GM13977 (cell line): ENCODE measurements around the gene HNRNPA2B1.

ENCODE experiments used
- DNase-seq: peaks from one replicate; pipeline ENCODE4 v3.0.0; 2012; ENCODE audit warnings: low spot score
- in situ Hi-C: fragments of 300-500 bp; cut with MboI; formaldehyde crosslinking; loops from one replicate; pipeline ENCODE4 v1.12.0; 2022; ENCODE audit warnings: low sequenced_read_pairs, low pct_unique_long_range_greater_than_20kb, mixed read lengths, inconsistent platforms; ENCODE audit not compliant: unreplicated experiment
- TF ChIP-seq, protein P1 (sequence below): IDR thresholded peaks from 2 replicates; pipeline ENCODE4 v1.5.1; 2012; ENCODE audit warnings: mild to moderate bottlenecking, control low read depth; ENCODE audit not compliant: insufficient read depth; ENCODE audit errors: extremely low read depth, missing control alignments

HNRNPA2B1 gene

DNA sequence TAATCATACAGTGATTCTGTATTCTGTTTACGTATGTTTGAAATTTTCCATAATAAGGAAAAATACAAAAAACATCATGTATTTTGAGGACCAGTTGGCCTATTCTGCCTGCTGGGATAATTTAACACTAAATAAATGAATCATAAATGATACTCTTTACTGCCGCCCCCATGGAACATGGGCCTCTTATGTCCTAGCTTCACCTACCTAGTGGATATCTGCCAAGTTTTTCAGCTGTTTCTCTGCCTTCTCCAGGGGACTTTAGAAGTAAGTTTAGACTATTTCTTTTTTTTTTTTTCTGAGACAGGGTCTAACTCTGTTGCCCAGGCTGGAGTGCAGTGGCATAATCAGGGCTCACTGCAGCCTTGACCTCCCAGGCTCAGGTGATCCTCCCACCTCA, 38.1 kb downstream of the HNRNPA2B1 start:
- TF ChIP-seq, protein P1, sequence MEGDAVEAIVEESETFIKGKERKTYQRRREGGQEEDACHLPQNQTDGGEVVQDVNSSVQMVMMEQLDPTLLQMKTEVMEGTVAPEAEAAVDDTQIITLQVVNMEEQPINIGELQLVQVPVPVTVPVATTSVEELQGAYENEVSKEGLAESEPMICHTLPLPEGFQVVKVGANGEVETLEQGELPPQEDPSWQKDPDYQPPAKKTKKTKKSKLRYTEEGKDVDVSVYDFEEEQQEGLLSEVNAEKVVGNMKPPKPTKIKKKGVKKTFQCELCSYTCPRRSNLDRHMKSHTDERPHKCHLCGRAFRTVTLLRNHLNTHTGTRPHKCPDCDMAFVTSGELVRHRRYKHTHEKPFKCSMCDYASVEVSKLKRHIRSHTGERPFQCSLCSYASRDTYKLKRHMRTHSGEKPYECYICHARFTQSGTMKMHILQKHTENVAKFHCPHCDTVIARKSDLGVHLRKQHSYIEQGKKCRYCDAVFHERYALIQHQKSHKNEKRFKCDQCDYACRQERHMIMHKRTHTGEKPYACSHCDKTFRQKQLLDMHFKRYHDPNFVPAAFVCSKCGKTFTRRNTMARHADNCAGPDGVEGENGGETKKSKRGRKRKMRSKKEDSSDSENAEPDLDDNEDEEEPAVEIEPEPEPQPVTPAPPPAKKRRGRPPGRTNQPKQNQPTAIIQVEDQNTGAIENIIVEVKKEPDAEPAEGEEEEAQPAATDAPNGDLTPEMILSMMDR, result no peak
- in situ Hi-C loops, result no loop called here
- no peak for DNase-seq

DNA sequence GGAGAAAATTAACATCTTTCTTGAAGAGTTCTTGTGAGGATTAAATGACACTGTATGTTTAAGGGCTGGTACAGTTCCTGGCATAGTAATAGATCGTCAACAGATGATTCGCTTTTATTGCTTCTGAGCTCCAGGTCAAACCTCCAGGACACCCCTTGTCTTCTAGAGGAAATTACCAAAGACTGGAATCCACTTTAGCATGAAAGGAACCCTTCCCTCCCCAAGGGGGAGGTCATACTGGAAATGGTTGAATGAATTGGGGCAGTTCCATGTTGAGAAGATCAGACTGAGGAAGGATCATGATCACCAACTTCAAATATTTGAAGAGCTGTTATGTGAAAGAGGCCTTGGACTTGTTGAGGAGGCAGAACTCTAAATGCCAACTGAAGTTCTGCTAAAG, 39.6 kb downstream of the HNRNPA2B1 start:
- DNase-seq, result no peak
- in situ Hi-C loops, result no loop called here
- TF ChIP-seq, protein P1, result no peak

DNA sequence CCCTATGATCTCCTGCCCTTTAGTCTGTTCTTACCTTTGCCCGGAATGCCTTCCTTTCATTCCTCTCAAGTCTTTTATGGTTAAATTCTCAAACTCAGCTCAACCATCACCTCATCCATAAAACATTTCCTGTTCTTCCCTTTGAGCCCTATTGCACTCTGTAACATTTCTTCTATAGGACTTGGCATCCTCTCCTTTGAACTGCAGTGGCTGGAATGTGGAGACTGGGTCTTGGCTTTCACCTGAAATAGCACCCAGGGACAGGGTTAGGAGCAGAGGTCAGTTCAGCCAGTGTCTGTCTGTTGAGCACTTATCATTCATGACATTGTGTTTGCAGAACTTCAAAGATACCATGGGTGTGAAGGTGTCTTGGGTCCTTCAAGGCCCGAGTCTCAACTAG, 41.3 kb downstream of the HNRNPA2B1 start:
- in situ Hi-C loops, result no loop called here
- TF ChIP-seq, protein P1, result no peak
- no peak for DNase-seq

DNA sequence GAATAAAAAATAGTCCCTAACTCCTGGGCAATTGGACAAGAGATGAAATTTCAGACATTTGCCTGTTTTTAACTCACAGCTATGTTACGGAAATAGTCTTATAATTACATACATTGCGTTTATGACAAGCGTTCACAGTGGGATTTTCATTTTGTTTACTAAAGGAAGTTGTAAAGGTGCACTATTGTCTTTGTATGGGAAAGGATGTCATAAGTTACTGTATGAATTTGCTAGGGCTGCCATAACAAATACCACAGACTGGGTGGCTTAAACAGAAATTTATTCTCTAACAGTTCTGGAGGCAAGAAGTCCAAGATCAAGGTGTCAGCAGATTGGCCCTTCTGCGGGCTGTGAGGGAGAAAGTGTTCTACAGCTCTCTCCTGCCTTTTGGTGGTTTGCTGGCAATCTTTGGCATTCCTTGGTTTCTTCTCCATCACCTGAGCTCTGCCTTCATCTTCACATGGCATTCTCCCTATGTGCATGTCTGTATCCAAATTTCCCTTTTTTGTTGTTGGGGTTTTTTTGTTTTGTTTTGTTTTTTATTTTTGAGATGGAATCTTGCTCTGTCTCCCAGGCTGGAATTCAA, 42.9 kb downstream of the HNRNPA2B1 start:
- DNase-seq, result no peak
- TF ChIP-seq, protein P1, result no peak
- in situ Hi-C loops, result no loop called here

DNA sequence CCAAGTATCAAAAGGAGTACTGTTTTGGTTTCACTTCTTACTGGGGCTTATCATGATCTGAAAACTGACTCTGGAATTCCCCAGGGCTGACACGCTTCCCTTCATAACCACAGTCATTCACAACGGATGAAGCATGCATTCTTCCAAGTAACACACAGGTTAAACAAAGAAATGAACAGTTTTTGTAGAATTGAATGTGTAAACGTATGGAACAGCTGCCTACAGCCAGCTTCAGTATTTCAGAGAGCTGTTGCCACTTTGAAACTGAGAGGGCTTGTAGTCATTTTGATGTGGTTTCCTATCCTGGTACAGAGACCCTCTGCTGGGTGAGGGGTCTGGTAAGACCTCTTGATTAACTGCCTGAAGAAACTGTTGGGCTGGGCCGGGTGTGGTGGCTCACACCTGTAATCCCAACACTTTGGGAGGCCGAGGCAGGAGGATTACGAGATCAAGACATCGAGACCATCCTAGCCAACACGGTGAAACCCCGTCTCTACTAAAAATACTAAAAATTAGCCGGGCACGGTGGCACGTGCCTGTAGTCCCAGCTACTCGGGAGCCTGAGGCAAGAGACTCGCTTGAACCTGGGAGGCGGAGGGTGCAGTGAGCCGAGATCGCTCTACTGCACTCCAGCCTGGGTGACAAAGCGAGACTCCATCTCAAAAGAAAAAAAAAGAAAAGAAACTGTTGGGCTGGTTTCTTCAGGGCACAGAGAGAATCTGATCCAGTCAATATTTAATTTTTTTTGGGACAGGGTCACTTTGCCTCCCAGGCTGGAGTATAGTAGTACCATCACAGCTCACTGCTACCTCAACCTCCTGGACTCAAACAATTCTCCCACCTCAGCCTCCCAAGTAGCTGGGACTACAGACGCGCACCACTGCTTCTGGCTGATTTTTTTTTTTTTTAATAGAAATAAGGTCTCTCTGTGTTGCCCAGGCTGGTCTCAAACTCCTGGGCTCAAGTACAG, 43.8 kb downstream of the HNRNPA2B1 start:
- in situ Hi-C loops, result no loop called here
- TF ChIP-seq, protein P1, result no peak
- peak; percentile 47 for DNase-seq

DNA sequence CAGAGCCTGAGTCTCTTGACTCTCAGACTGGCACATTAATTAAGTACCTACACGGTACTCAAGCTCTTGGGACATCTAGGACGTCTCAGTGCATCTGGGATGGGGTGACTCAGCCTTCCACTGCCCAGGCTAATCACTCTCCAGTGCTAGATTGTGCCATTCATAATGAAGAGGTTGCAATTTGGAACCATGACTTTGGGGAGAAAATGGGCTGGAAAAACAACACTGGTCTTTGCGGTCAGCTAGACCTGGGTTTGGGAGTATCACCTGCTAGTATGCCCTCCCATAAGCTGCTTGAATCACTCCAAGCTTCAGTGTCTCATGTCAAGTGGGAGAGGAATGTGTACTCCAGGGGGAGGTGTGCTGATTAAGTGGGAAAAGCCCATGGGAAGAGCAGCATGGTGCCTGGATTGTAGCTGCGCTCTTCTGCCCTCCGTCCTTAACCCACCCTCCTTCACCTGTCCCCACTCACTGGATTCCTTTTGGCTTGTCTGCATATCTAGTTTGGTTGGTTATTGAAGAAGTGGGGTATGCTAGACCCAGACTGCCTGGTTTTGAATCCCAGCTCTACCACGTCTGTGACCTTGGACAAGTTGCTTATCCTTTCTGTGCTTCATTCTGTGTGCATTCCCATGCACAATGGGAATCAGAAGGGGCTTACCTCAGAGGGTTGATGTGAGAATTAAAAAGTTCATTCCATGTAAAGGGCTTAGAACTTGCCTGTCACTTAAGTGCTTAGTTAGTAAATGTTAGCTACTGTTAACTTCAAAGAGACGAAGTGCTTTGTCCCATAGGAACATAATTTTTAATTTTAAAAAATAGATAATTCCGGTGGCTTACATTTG, 44.8 kb downstream of the HNRNPA2B1 start:
- DNase-seq, result no peak
- TF ChIP-seq, protein P1, result no peak
- in situ Hi-C loops, result no loop called here
